K562 (cell line): ENCODE data around the gene ASGR2.

ENCODE experiments used
- BRCA1 ChIP-seq, 2 experiments: fragments of 450-650 bp in 1 of 2; sonication (generic) in 1 of 2; formaldehyde crosslinking in 1 of 2; IDR thresholded peaks; 2 replicates each; pipeline versions ENCODE4 v1.5.0 to v1.6.1; 2017 to 2020; ENCODE audit warnings: mild to moderate bottlenecking in 1 of 2, missing genetic modification reagents in 1 of 2
- CBX2 ChIP-seq: fragments of 200-600 bp; sonication (generic); IDR thresholded peaks from one replicate; pipeline ENCODE4 v1.6.1; 2012; ENCODE audit warnings: mild to moderate bottlenecking, low read length, inconsistent platforms; ENCODE audit not compliant: insufficient read depth, poor library complexity, severe bottlenecking
- ETS1 ChIP-seq: conservative IDR thresholded peaks from 2 replicates; pipeline ENCODE4 v1.6.1; 2011; ENCODE audit warnings: low read depth, mild to moderate bottlenecking, low read length; ENCODE audit not compliant: control insufficient read depth
- KDM5B ChIP-seq: fragments of 200-600 bp; sonication (generic); IDR thresholded peaks from 2 replicates; pipeline ENCODE4 v1.6.1; 2012; ENCODE audit warnings: low read depth, mild to moderate bottlenecking, moderate library complexity, low read length, control low read depth, inconsistent platforms; ENCODE audit not compliant: insufficient replicate concordance
- PCBP1 ChIP-seq: fragments of 200-400 bp; formaldehyde crosslinking; IDR thresholded peaks from 2 replicates; pipeline ENCODE4 v1.6.1; 2018; ENCODE audit warnings: mild to moderate bottlenecking, low read depth, low read length; ENCODE audit not compliant: poor library complexity, severe bottlenecking
- POLR2A ChIP-seq: fragments of 450-650 bp; conservative IDR thresholded peaks from 2 replicates; pipeline ENCODE4 v1.6.1; 2016
- RBBP5 ChIP-seq: fragments of 200-600 bp; sonication (generic); IDR thresholded peaks from 2 replicates; pipeline ENCODE4 v1.6.1; 2012; ENCODE audit warnings: borderline replicate concordance, mild to moderate bottlenecking, low read length, control low read depth, inconsistent platforms; ENCODE audit not compliant: insufficient read depth, poor library complexity, severe bottlenecking
- TAF1 ChIP-seq: IDR thresholded peaks from 2 replicates; pipeline ENCODE4 v1.6.1; 2011; ENCODE audit warnings: mild to moderate bottlenecking, low read length, moderate library complexity; ENCODE audit not compliant: insufficient read depth, control insufficient read depth, severe bottlenecking; ENCODE audit errors: extremely low read depth
- ZC3H4 ChIP-seq: sonication (generic); formaldehyde crosslinking; IDR thresholded peaks from 2 replicates; pipeline ENCODE4 v1.9.0; 2021; ENCODE audit warnings: missing genetic modification reagents, borderline replicate concordance
- TF ChIP-seq, protein P1 (sequence below), 3 experiments: IDR thresholded peaks in 2 of 3; conservative IDR thresholded peaks in 1 of 3; 2 replicates each; pipeline ENCODE4 v1.5.1; 2011 to 2012; ENCODE audit warnings: low read length in 3 of 3, mild to moderate bottlenecking in 3 of 3, control low read depth in 2 of 3, improper control_type of control experiment in 1 of 3, inconsistent platforms in 1 of 3, low read depth in 1 of 3, mixed read lengths in 1 of 3, moderate library complexity in 1 of 3; ENCODE audit not compliant: insufficient read depth in 2 of 3

GRCh38 chr17:7112510-7113108, 2.0 kb downstream of the ASGR2 start:
- no peak for TF ChIP-seq PCBP1
- TF ChIP-seq, protein P1, sequence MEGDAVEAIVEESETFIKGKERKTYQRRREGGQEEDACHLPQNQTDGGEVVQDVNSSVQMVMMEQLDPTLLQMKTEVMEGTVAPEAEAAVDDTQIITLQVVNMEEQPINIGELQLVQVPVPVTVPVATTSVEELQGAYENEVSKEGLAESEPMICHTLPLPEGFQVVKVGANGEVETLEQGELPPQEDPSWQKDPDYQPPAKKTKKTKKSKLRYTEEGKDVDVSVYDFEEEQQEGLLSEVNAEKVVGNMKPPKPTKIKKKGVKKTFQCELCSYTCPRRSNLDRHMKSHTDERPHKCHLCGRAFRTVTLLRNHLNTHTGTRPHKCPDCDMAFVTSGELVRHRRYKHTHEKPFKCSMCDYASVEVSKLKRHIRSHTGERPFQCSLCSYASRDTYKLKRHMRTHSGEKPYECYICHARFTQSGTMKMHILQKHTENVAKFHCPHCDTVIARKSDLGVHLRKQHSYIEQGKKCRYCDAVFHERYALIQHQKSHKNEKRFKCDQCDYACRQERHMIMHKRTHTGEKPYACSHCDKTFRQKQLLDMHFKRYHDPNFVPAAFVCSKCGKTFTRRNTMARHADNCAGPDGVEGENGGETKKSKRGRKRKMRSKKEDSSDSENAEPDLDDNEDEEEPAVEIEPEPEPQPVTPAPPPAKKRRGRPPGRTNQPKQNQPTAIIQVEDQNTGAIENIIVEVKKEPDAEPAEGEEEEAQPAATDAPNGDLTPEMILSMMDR (IDR thresholded peaks at IDR 0.05 in 2 of 3, conservative IDR thresholded peaks at IDR 0.05 in 1 of 3; ENCODE audit: insufficient read depth in 2 of 3, low read depth in 1 of 3, low read length in 3 of 3): no peak
- no peak for TF ChIP-seq BRCA1 (IDR thresholded peaks at IDR 0.05)
- TF ChIP-seq BRCA1 (CRISPR knock-in tag; IDR thresholded peaks at IDR 0.05): no peak
- TF ChIP-seq TAF1: no peak
- TF ChIP-seq ETS1: no peak
- no peak for TF ChIP-seq RBBP5
- no peak for TF ChIP-seq ZC3H4 (CRISPR knock-in tag)
- TF ChIP-seq POLR2A: no peak
- no peak for TF ChIP-seq CBX2
- no peak for TF ChIP-seq KDM5B
